GM19240 (cell line): Measurements from ENCODE around the gene CDH7.

Experiments used
- DNase-seq: peaks from one replicate; pipeline ENCODE4 v3.0.0; 2011; ENCODE audit warnings: low spot score; ENCODE audit not compliant: insufficient read length

The CDH7 gene

GRCh38 chr18:65750389-65751154, at the start of gene CDH7:
CDH7 (plus strand) TSS chr18:65751012; CDS start chr18:65762843, 11,831 bp downstream.
- DNase-seq, result no peak

- no peak for DNase-seq
Measured at GRCh38 chr18:65704046-65704445, 46.8 kb upstream of the CDH7 start.

- no peak for DNase-seq
Measured at GRCh38 chr18:65706646-65707045, 44.2 kb upstream of the CDH7 start.

- DNase-seq, result no peak
Measured at GRCh38 chr18:65711493-65711892, 39.3 kb upstream of the CDH7 start.

GRCh38 chr18:65721619-65722018, 29.2 kb upstream of the CDH7 start:
- DNase-seq, result no peak

- no peak for DNase-seq
Measured at GRCh38 chr18:65725251-65726050, 25.4 kb upstream of the CDH7 start.

GRCh38 chr18:65735155-65735554, 15.7 kb upstream of the CDH7 start:
- no peak for DNase-seq

- DNase-seq, result no peak
Measured at GRCh38 chr18:65737471-65737955, 13.3 kb upstream of the CDH7 start.

- no peak for DNase-seq
Measured at GRCh38 chr18:65746936-65747335, 3.9 kb upstream of the CDH7 start.

GRCh38 chr18:65748321-65748720, 2.5 kb upstream of the CDH7 start:
- no peak for DNase-seq

GRCh38 chr18:65749841-65750240, 971 bp upstream of the CDH7 start:
- no peak for DNase-seq

GRCh38 chr18:65751155-65752085, 608 bp downstream of the CDH7 start:
- no peak for DNase-seq

- DNase-seq, result no peak
Measured at GRCh38 chr18:65752625-65753325, 2.0 kb downstream of the CDH7 start.

- peak; percentile 2 for DNase-seq
Measured at GRCh38 chr18:65753520-65753919, 2.7 kb downstream of the CDH7 start.

GRCh38 chr18:65754121-65754520, 3.3 kb downstream of the CDH7 start:
- DNase-seq, result no peak

GRCh38 chr18:65755616-65756015, 4.8 kb downstream of the CDH7 start:
- DNase-seq, result no peak

GRCh38 chr18:65760457-65760856, 9.6 kb downstream of the CDH7 start:
- DNase-seq, result no peak

- DNase-seq, result no peak
Measured at GRCh38 chr18:65761636-65762295, 11.0 kb downstream of the CDH7 start.

GRCh38 chr18:65762556-65762955, 11.7 kb downstream of the CDH7 start:
- DNase-seq, result no peak

- DNase-seq, result no peak
Measured at GRCh38 chr18:65767406-65767805, 16.6 kb downstream of the CDH7 start.
